Measurements from ENCODE around the gene RGL4.

DNA sequence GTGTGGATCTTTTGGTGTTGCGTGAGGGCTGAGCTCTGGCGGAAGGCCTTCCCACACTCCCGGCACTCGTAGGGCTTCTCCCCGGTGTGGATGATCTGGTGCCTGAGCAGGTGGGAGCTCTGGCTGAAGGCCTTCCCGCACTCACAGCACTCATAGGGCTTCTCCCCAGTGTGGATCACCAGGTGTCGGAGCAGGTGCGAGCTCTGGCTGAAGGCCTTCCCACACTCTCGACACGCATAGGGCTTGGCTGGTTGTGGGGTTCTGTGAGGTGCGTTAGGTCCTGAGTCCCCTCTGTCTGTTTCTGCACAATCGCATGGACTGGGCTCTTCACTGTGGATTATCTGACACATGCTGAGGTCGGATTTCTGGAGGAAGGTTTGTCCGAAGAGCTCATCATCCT is 53.7 kb downstream of the RGL4 start:
- TF ChIP-seq, protein P1, sequence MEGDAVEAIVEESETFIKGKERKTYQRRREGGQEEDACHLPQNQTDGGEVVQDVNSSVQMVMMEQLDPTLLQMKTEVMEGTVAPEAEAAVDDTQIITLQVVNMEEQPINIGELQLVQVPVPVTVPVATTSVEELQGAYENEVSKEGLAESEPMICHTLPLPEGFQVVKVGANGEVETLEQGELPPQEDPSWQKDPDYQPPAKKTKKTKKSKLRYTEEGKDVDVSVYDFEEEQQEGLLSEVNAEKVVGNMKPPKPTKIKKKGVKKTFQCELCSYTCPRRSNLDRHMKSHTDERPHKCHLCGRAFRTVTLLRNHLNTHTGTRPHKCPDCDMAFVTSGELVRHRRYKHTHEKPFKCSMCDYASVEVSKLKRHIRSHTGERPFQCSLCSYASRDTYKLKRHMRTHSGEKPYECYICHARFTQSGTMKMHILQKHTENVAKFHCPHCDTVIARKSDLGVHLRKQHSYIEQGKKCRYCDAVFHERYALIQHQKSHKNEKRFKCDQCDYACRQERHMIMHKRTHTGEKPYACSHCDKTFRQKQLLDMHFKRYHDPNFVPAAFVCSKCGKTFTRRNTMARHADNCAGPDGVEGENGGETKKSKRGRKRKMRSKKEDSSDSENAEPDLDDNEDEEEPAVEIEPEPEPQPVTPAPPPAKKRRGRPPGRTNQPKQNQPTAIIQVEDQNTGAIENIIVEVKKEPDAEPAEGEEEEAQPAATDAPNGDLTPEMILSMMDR (IDR thresholded peaks at IDR 0.05): no peak
- TF ChIP-seq POLR2A (IDR thresholded peaks at IDR 0.05): no peak
